Bronchial epithelial cell (primary cell): ENCODE measurements around the gene OPRL1. TPM values are rescaled to one million over a fixed set of nuclear protein-coding genes. Genes with fewer than 3 reads are reported as not detected.

Experiments
- DNase-seq: peaks from one replicate; pipeline ENCODE4 v3.0.0-alpha.2; 2010; ENCODE audit warnings: low read depth
- FAIRE-seq: peaks from 2 replicates; lab custom pipeline; 2011; peaks lifted over from hg19 to GRCh38; lab: Jason Lieb, UNC
- H3K27me3 ChIP-seq: 2 replicates; pipeline ENCODE4 v1.5.1; 2011; ENCODE audit warnings: low read length; ENCODE audit not compliant: control insufficient read depth, insufficient read depth
- H3K36me3 ChIP-seq: 2 replicates; pipeline ENCODE4 v1.5.1; 2011; ENCODE audit warnings: low read length; ENCODE audit not compliant: control insufficient read depth, insufficient read depth
- H3K4me3 ChIP-seq: 2 replicates; pipeline ENCODE4 v1.5.1; 2011; ENCODE audit warnings: mild to moderate bottlenecking, low read depth, low read length, control low read depth
- CTCF ChIP-seq: IDR thresholded peaks from 2 replicates; pipeline ENCODE4 v1.5.1; 2011; ENCODE audit warnings: mild to moderate bottlenecking, moderate library complexity, low read length, control low read depth, inconsistent platforms; ENCODE audit not compliant: insufficient read depth, severe bottlenecking
- total RNA-seq: library from RNA; depleted of rRNA; stranded (reverse); fragments of >200 nt; gene quantifications from 2 replicates; pipeline ENCODE4 v1.2.1, GENCODE V29; 2014

Gene OPRL1
- total RNA-seq, 1 donor from 2014 or later, result under 0.01 TPM

- FAIRE-seq, result no peak
These were observed 15.7 kb upstream of the OPRL1 start for GRCh38 chr20:64064145-64064698.

DNA sequence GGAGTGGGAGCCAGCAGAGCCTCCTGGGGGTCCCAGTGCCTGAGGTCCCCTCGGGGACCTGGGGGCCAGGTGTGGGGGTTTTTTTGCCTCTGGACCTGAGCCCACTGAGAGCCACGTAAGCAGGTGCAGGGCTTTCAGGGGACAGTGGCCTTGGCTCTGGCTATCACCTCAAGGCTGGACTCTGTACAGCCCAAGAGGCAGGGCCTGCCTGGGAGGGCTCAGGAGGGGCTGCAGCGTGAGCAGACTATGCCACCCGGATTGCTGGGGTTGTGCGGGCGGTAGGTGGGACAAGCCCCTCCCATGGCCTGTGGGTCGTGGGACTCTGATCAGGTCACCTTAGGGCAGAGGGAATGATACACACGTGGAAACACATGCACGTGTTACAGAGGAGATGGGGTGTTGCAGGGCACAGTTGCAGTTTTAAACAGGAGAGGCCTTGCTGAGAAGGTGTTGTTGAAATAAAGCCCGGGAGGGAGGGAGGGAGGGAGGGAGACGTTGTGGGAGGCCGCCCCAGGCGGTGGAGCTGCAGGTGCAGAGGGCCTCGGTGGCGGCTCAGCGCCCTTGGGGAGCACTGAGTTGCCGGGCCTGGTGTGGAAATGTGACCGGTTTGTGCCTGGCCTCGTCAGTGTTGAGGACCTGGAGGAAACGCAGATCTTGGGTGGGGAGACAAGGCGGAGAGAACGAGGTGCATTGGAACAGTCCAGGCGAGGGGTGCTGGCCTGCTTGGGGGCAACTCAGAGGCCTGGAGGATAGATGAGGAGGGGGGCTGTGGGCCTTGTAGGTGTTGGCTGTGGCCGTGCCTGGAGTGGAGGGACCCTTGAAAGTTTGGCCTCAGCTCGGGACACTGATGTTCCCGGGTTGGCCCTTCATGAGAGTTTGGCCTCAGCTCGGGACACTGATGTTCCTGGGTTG, 14.6 kb upstream of the OPRL1 start:
- Histone ChIP-seq H3K27me3 (no peaks in the 10 kb centered on the region), H3K36me3 (no peaks in the 10 kb centered on the region), H3K4me3 (no peak overlapping the region)
- no peak for FAIRE-seq
- no peak for TF ChIP-seq CTCF
- no peak for DNase-seq

More at GRCh38 chr20:64064145-64064698, 15.7 kb upstream of the OPRL1 start:
- Histone ChIP-seq H3K36me3 (no peaks in the 10 kb centered on the region), H3K4me3 (peak overlapping the region; percentile 92), H3K27me3 (no peaks in the 10 kb centered on the region)
- no peak for TF ChIP-seq CTCF
- peak; percentile 30 for DNase-seq

DNA sequence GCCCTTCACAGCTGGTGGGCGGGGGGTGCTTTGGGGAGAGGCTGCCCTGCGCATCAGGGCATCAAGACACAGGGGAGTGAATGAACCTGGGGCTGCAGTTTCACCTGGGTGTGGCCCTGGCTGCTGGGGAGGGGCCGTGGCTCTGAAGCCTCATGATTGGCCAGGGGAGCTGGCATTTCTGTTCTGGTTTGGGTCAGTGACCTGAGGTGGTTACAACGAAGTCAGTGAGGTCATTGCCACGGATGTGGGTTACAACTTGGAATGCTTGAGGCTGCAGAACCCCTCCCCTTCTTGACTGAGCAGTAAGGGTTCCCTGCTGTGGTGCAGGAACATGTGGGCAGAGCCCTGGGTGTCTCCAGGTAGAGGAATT, 13.9 kb upstream of the OPRL1 start:
- FAIRE-seq (no peak), DNase-seq (peak; percentile 61)
- no peaks in the 10 kb centered on the region for H3K36me3 ChIP-seq
- no peak overlapping the region for H3K4me3 ChIP-seq
- no peak for TF ChIP-seq CTCF
- H3K27me3 ChIP-seq, result no peaks in the 10 kb centered on the region

DNA sequence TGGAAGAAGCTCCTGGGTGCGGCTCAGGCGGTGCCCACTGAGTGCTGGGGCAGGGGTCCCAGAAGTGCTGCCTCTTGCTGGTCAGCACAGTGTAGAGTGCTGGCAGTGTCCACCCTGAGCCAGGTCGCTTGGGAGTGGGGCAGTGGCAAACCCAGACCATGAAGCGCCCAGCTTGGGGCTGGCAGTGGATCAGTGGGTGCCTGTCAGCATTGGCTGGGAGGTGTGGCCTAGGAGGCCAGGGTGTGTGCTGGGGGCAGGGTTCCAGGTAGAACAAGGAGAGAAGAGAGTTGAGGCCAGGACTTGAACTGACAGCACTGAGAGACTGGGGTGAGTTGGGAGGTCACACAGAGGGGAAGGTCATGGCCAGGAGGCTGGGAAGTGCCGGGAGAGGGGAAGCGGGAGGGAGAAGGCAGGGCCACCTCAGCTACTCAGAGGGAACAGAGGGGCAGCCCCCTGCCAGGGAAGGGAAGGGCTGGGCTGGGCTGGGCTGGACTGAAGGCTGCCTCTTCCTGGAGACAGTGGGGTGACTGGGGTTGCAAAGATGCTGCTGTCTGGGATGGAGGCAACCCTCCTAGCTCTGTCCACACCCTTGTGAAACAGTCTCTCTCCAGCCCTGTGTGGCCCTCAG, 12.8 kb upstream of the OPRL1 start:
- Histone ChIP-seq H3K4me3 (no peak overlapping the region), H3K27me3 (no peaks in the 10 kb centered on the region), H3K36me3 (no peaks in the 10 kb centered on the region)
- FAIRE-seq, result no peak
- no peak for DNase-seq
- no peak for TF ChIP-seq CTCF

DNA sequence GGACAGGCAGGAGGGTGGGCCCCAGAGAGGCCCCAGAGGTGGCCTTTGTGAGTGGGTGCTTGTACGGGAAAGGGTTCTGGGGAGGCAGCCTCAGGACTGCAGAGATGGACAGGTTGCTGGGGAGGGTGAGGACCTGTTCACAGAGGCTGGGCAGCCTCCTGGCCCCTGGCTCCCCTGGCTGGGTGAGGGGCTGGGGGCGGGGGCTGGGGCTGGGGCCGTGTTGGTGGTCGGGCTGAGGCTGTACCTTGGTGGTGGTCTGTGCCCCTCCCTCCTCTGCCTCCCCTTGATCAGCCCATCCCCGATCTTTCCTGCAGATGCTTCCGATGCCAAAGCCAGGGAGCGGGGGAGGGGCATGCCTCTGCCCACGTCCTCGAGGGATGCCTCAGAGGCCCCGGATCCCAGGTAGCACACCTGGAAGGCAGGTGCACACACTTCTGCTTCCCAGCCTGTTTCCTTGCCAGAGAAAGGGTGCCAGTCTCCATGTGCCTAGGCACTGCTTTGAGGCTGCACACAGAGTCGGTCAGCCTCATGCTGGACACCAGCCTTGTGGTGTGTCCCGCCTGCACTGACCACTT, 12.1 kb upstream of the OPRL1 start:
- Histone ChIP-seq H3K4me3 (no peak overlapping the region), H3K27me3 (no peaks in the 10 kb centered on the region), H3K36me3 (peaks cover 1% of the 10 kb centered on the region)
- no peak for DNase-seq
- TF ChIP-seq CTCF, result no peak
- no peak for FAIRE-seq
